K562 (cell line): ENCODE measurements around the gene DGCR8. TPM values are rescaled to one million over a fixed set of nuclear protein-coding genes. Genes with fewer than 3 reads are reported as not detected.

Experiments used
- BMI1 ChIP-seq: fragments of 150-350 bp; IDR thresholded peaks from 2 replicates; pipeline ENCODE4 v1.6.1; 2014; ENCODE audit warnings: low read length
- FIP1L1 ChIP-seq: fragments of 200-400 bp; formaldehyde crosslinking; IDR thresholded peaks from 2 replicates; pipeline ENCODE4 v1.6.1; 2018; ENCODE audit warnings: mild to moderate bottlenecking, low read depth, low read length; ENCODE audit not compliant: poor library complexity, severe bottlenecking
- GATA2 ChIP-seq: sonication (generic); formaldehyde crosslinking; IDR thresholded peaks from 2 replicates; pipeline ENCODE4 v1.4.0; 2020; ENCODE audit warnings: mild to moderate bottlenecking, missing genetic modification reagents
- GTF2A2 ChIP-seq: IDR thresholded peaks from 2 replicates; pipeline ENCODE4 v1.6.1; 2016; ENCODE audit warnings: mild to moderate bottlenecking, missing genetic modification characterization, missing compliant biosample characterization
- HIVEP1 ChIP-seq: fragments of 250-450 bp; sonication (Bioruptor Pico); IDR thresholded peaks from 2 replicates; pipeline ENCODE4 v1.4.0; 2020; ENCODE audit warnings: mild to moderate bottlenecking
- HNRNPUL1 ChIP-seq: fragments of 200-400 bp; formaldehyde crosslinking; IDR thresholded peaks from 2 replicates; pipeline ENCODE4 v1.6.1; 2017; ENCODE audit warnings: low read length
- NR1H2 ChIP-seq: sonication (generic); formaldehyde crosslinking; IDR thresholded peaks from 2 replicates; pipeline ENCODE4 v1.4.0; 2020; ENCODE audit warnings: mild to moderate bottlenecking, missing genetic modification reagents
- RFX1 ChIP-seq: fragments of 450-650 bp; IDR thresholded peaks from 2 replicates; pipeline ENCODE4 v1.6.1; 2016; ENCODE audit warnings: mild to moderate bottlenecking, moderate library complexity
- SOX6 ChIP-seq: fragments of 450-650 bp; IDR thresholded peaks from 2 replicates; pipeline ENCODE4 v1.6.1; 2014; ENCODE audit warnings: mild to moderate bottlenecking
- TCF3 ChIP-seq: sonication (generic); formaldehyde crosslinking; IDR thresholded peaks from 2 replicates; pipeline ENCODE4 v1.4.0; 2020; ENCODE audit warnings: mild to moderate bottlenecking, missing genetic modification reagents
- TFAP4 ChIP-seq: sonication (generic); formaldehyde crosslinking; IDR thresholded peaks from 2 replicates; pipeline ENCODE4 v1.8.0; 2022; ENCODE audit warnings: missing genetic modification reagents, mild to moderate bottlenecking, moderate library complexity, borderline replicate concordance
- THRAP3 ChIP-seq: fragments of 450-650 bp; IDR thresholded peaks from 2 replicates; pipeline ENCODE4 v1.6.1; 2016; ENCODE audit warnings: mild to moderate bottlenecking, inconsistent platforms, borderline replicate concordance
- VEZF1 ChIP-seq: fragments of 200-800 bp; sonication (Bioruptor generic); IDR thresholded peaks from 2 replicates; pipeline ENCODE4 v1.6.1; 2017; ENCODE audit warnings: missing genetic modification characterization, missing compliant biosample characterization
- ZBTB40 ChIP-seq, 2 experiments: fragments of 450-650 bp in 1 of 2; sonication (generic) in 1 of 2; formaldehyde crosslinking in 1 of 2; IDR thresholded peaks; 2 replicates each; pipeline versions ENCODE4 v1.7.1 to v1.9.0; 2016 to 2022; ENCODE audit warnings: inconsistent platforms in 1 of 2, mild to moderate bottlenecking in 1 of 2, missing genetic modification reagents in 1 of 2
- ZEB2 ChIP-seq: fragments of 450-650 bp; IDR thresholded peaks from 2 replicates; pipeline ENCODE4 v1.6.1; 2016
- ZNF224 ChIP-seq: sonication (generic); formaldehyde crosslinking; IDR thresholded peaks from 2 replicates; pipeline ENCODE4 v1.8.0; 2022; ENCODE audit warnings: mild to moderate bottlenecking, missing genetic modification reagents
- ZNF384 ChIP-seq: IDR thresholded peaks from 2 replicates; pipeline ENCODE4 v1.6.1; 2012; ENCODE audit warnings: low read depth, low read length, improper control_type of control experiment
- polyA plus RNA-seq, 8 experiments: library from polyadenylated mRNA; depleted of rRNA in 4 of 8; stranded (reverse) in 5 of 8; unstranded in 3 of 8; fragments of >200 nt; fragmentation: Nextera tagmentation in 2 of 8; fragmentation: Illumina TruSeq in 1 of 8; extraction: Ambion mirVana in 2 of 8; extraction: Trizol in 1 of 8; gene quantifications; 2 replicates each; pipeline versions ENCODE4 v1.2.1 to v1.2.3, GENCODE V29; 2011 to 2014; ENCODE audit warnings: inconsistent platforms in 1 of 8, missing spikeins in 1 of 8
- total RNA-seq, 7 experiments: library from RNA; depleted of rRNA in 6 of 7; stranded (reverse); fragments of >200 nt in 6 of 7; fragmentation: Illumina TruSeq in 2 of 7; extraction: Trizol in 2 of 7; gene quantifications; 2 replicates each; pipeline versions ENCODE4 v1.2.1 to v1.2.3, GENCODE V29; 2011 to 2021; ENCODE audit warnings: low replicate concordance in 1 of 7

DGCR8 gene
- total and polyA plus RNA-seq, 9 of the 15 experiments (the other 6 are each of a cell fraction or from before 2014, with no cell fraction given), result 5.9 to 144 (median 80.1) TPM

- TF ChIP-seq ZBTB40 (IDR thresholded peaks at IDR 0.05), result peak; percentile 67
- peak; percentile 63 for TF ChIP-seq ZBTB40 (CRISPR knock-in tag; IDR thresholded peaks at IDR 0.05)
- peak; percentile 20; the same call in 1 of the 2 replicates for TF ChIP-seq SOX6
- TF ChIP-seq VEZF1 (CRISPR knock-in tag), result peak; percentile 95
- TF ChIP-seq THRAP3, result no peak
- peak; percentile 57 for TF ChIP-seq GTF2A2 (tag)
- TF ChIP-seq GATA2, result no peak
- TF ChIP-seq RFX1, result no peak
- TF ChIP-seq TCF3 (CRISPR knock-in tag), result no peak
- TF ChIP-seq ZEB2, result no peak
- TF ChIP-seq FIP1L1, result peak; percentile 82
- TF ChIP-seq BMI1, result no peak
- no peak for TF ChIP-seq HNRNPUL1
- no peak for TF ChIP-seq TFAP4 (CRISPR knock-in tag)
- TF ChIP-seq HIVEP1 (CRISPR knock-in tag), result peak; percentile 88; the same call in 1 of the 2 replicates
- no peak for TF ChIP-seq NR1H2
- 0 out of 2 replicates have a peak, but pooled peaks have one; percentile 16 for TF ChIP-seq ZNF384
- TF ChIP-seq ZNF224 (CRISPR knock-in tag), result no peak
Observed at GRCh38 chr22:20130731-20131596, 50.9 kb downstream of the DGCR8 start (continued).
